CD4-positive, alpha-beta T cell treated with Interleukin-15 for 1 hour (primary cell): ENCODE measurements around the gene USP36.
A peak's percentile ranks its signal among the peaks of the same experiment; 100 is the strongest.
"Not testable (repeated sequence)": the region's sequence is repeated elsewhere in the genome, so short reads cannot be mapped to it uniquely, and the experiment has no call there.

ENCODE experiments used
- DNase-seq: peaks from one replicate; pipeline ENCODE4 v3.0.0-alpha.2; 2020

USP36 gene

GRCh38 chr17:78870621-78871020 is 30.0 kb upstream of the USP36 start:
- DNase-seq: no peak

- DNase-seq: no peak
These were observed 27.8 kb upstream of the USP36 start for GRCh38 chr17:78868391-78868790.

- not testable (repeated sequence) for DNase-seq
These were observed 26.4 kb upstream of the USP36 start for GRCh38 chr17:78867046-78867445.

GRCh38 chr17:78865682-78866390 is 25.2 kb upstream of the USP36 start:
- peak; percentile 66 for DNase-seq

GRCh38 chr17:78864117-78864516 is 23.5 kb upstream of the USP36 start:
- no peak for DNase-seq

GRCh38 chr17:78862073-78863023 is 21.7 kb upstream of the USP36 start:
- DNase-seq: peak; percentile 70

GRCh38 chr17:78861229-78861628 is 20.6 kb upstream of the USP36 start:
- no peak for DNase-seq

GRCh38 chr17:78859051-78859450 is 18.4 kb upstream of the USP36 start:
- DNase-seq: no peak

GRCh38 chr17:78857266-78857665 is 16.7 kb upstream of the USP36 start:
- no peak for DNase-seq

- no peak for DNase-seq
These were observed 15.0 kb upstream of the USP36 start for GRCh38 chr17:78855561-78856165.

- no peak for DNase-seq
These were observed 13.9 kb upstream of the USP36 start for GRCh38 chr17:78854508-78854907.

GRCh38 chr17:78853926-78854394 is 13.3 kb upstream of the USP36 start:
- DNase-seq: no peak

- DNase-seq: no peak
These were observed 12.1 kb upstream of the USP36 start for GRCh38 chr17:78852709-78853121.

- DNase-seq: no peak
These were observed 8.4 kb upstream of the USP36 start for GRCh38 chr17:78849026-78849425.

- no peak for DNase-seq
These were observed 6.4 kb upstream of the USP36 start for GRCh38 chr17:78847052-78847451.

GRCh38 chr17:78844301-78845005 is 3.8 kb upstream of the USP36 start:
- DNase-seq: peak; percentile 43

GRCh38 chr17:78842881-78843565 is 2.4 kb upstream of the USP36 start:
- peak; percentile 66 for DNase-seq

GRCh38 chr17:78840530-78840779 is 159 bp downstream of the USP36 start:
- DNase-seq: no peak

GRCh38 chr17:78839762-78840529 is 668 bp downstream of the USP36 start:
- DNase-seq: peak; percentile 30

- DNase-seq: no peak
These were observed 1.3 kb downstream of the USP36 start for GRCh38 chr17:78839235-78839761.

GRCh38 chr17:78838574-78839005 is 2.0 kb downstream of the USP36 start:
- no peak for DNase-seq
